HG02763 (cell line): ENCODE data around the gene TNRC6B.
"Not testable (repeated sequence)": the region's sequence is repeated elsewhere in the genome, so short reads cannot be mapped to it uniquely, and the experiment has no call there.

ENCODE experiments used
- ATAC-seq: cut with Tn5 transposase; IDR thresholded peaks from one replicate; pipeline ENCODE4 v1.9.1; 2021; ENCODE audit warnings: mild to moderate bottlenecking, moderate library complexity; ENCODE audit not compliant: unreplicated experiment

The TNRC6B gene

GRCh38 chr22:40346185-40347118, 168.7 kb downstream of the TNRC6B start, which contains the start of gene ADSL:
ADSL (plus strand) TSS chr22:40346500; CDS start chr22:40346559, 59 bp downstream.
- peak; percentile 84 for ATAC-seq

GRCh38 chr22:40347300-40347699, 169.6 kb downstream of the TNRC6B start:
- ATAC-seq, result no peak

GRCh38 chr22:40348025-40348658, 170.4 kb downstream of the TNRC6B start:
- no peak for ATAC-seq

- ATAC-seq, result no peak
These were observed 175.0 kb downstream of the TNRC6B start for GRCh38 chr22:40352763-40353162.

- no peak for ATAC-seq
These were observed 183.4 kb downstream of the TNRC6B start for GRCh38 chr22:40361100-40361499.

GRCh38 chr22:40363059-40363458, 185.3 kb downstream of the TNRC6B start:
- no peak for ATAC-seq

- ATAC-seq, result no peak
These were observed 186.7 kb downstream of the TNRC6B start for GRCh38 chr22:40364431-40364830.

GRCh38 chr22:40366068-40366467, 188.3 kb downstream of the TNRC6B start:
- ATAC-seq, result no peak

GRCh38 chr22:40367342-40367741, 189.6 kb downstream of the TNRC6B start:
- ATAC-seq, result no peak

GRCh38 chr22:40368016-40368415, 190.3 kb downstream of the TNRC6B start:
- no peak for ATAC-seq

GRCh38 chr22:40368836-40369235, 191.1 kb downstream of the TNRC6B start:
- ATAC-seq, result no peak

- no peak for ATAC-seq
These were observed 196.8 kb downstream of the TNRC6B start for GRCh38 chr22:40374567-40374966.

- no peak for ATAC-seq
These were observed 198.4 kb downstream of the TNRC6B start for GRCh38 chr22:40376149-40376548.

GRCh38 chr22:40377931-40378330, 200.2 kb downstream of the TNRC6B start:
- no peak for ATAC-seq

GRCh38 chr22:40378448-40378847, 200.7 kb downstream of the TNRC6B start:
- not testable (repeated sequence) for ATAC-seq

GRCh38 chr22:40381461-40381860, 203.7 kb downstream of the TNRC6B start:
- ATAC-seq, result no peak

GRCh38 chr22:40383905-40384304, 206.2 kb downstream of the TNRC6B start:
- no peak for ATAC-seq

- ATAC-seq, result no peak
These were observed 207.5 kb downstream of the TNRC6B start for GRCh38 chr22:40385036-40385782.
